ENCODE results near the gene CCDC97. TPM values are rescaled to one million over a fixed set of nuclear protein-coding genes. Genes with fewer than 3 reads are reported as not detected.
A peak's percentile ranks its signal among the peaks of the same experiment; 100 is the strongest.

The CCDC97 gene
- total and polyA plus RNA-seq, 4 donors = 13.2 to 39.9 (median 20.9) TPM

DNA sequence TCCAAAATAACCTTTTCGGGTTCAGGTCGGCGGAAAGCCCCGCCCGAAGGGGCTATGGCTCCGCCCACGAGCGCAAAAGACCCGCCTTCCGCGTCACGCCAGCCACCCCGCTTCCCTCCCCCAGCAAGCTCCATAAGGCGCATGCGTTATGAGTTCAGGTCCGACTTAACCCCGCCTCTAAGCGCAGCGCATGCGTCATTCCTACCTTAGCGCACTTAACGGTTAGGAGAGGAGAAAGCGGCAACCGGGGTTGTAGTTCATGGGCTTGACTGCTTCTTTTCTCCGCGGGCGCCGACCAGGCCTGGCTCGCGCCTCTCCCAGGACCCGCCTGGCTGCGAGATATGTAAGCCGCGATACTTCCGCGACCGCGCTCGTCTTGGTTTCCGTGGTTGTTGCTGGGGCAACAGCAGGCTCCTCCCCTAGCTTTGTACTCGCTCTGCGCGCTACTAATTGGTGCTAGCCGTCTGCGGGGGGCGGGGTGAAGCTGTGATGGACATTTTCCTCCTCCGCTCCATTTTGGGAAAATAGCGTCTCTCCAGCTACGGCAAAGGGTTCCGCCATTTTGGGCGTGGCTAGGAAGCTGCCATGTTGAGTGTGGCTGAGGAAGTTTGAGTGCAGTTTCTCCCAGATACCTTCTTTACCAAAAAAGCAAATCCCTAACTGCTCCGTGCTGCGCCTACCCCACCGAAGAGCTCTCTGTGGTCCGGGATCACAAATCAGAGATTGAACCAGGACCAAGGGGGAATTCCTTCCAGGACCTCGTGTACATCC is 54.0 kb downstream of the CCDC97 start, which contains the start of gene B9D2:
Gene B9D2 (minus strand): TSS at position 397 of the 771 bp plus-strand sequence. CDS start 630 bp downstream, outside the sequence.
- H3K9me3 ChIP-seq (ENCODE audit: control insufficient read depth in 4 of 4, insufficient read depth in 3 of 4, low read length in 3 of 4) = no peaks in the 10 kb centered on the region
- peak within 1 kb of the TSS; percentile 54 for H3K4me3 ChIP-seq
- peak within 1 kb of the TSS; percentile 93 to 99 for H3K27ac ChIP-seq (ENCODE audit: low read depth in 1 of 2, low read length in 1 of 2)
- H3K36me3 ChIP-seq (ENCODE audit: control insufficient read depth in 4 of 4, insufficient read depth in 4 of 4, low read length in 4 of 4) = no peaks in the 10 kb centered on the region
- DNase-seq (peak; percentile 98 to 99 (median 99)), ATAC-seq (ENCODE audit: insufficient read depth, low FRiP score) (peak; percentile 93)
- H3K4me1 ChIP-seq (ENCODE audit: control insufficient read depth in 5 of 5, insufficient read depth in 5 of 5, low read length in 5 of 5) = peaks cover 0 to 13% (median 6%) of the 10 kb centered on the region in 5 donors
- TF ChIP-seq, protein P1, sequence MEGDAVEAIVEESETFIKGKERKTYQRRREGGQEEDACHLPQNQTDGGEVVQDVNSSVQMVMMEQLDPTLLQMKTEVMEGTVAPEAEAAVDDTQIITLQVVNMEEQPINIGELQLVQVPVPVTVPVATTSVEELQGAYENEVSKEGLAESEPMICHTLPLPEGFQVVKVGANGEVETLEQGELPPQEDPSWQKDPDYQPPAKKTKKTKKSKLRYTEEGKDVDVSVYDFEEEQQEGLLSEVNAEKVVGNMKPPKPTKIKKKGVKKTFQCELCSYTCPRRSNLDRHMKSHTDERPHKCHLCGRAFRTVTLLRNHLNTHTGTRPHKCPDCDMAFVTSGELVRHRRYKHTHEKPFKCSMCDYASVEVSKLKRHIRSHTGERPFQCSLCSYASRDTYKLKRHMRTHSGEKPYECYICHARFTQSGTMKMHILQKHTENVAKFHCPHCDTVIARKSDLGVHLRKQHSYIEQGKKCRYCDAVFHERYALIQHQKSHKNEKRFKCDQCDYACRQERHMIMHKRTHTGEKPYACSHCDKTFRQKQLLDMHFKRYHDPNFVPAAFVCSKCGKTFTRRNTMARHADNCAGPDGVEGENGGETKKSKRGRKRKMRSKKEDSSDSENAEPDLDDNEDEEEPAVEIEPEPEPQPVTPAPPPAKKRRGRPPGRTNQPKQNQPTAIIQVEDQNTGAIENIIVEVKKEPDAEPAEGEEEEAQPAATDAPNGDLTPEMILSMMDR (IDR thresholded peaks at IDR 0.05; ENCODE audit: control extremely low read depth, extremely low read depth) = no peak
- peak within 1 kb of the TSS; percentile 95 to 97 for H3K9ac ChIP-seq (ENCODE audit: insufficient read depth in 1 of 2, low read length in 2 of 2)
- H3K27me3 ChIP-seq (ENCODE audit: control insufficient read depth in 3 of 3, insufficient read depth in 3 of 3, low read length in 2 of 3) = no peaks in the 10 kb centered on the region
- 0% methylated on average over 56 of the region's 56 CpGs for WGBS, 2 donors

DNA sequence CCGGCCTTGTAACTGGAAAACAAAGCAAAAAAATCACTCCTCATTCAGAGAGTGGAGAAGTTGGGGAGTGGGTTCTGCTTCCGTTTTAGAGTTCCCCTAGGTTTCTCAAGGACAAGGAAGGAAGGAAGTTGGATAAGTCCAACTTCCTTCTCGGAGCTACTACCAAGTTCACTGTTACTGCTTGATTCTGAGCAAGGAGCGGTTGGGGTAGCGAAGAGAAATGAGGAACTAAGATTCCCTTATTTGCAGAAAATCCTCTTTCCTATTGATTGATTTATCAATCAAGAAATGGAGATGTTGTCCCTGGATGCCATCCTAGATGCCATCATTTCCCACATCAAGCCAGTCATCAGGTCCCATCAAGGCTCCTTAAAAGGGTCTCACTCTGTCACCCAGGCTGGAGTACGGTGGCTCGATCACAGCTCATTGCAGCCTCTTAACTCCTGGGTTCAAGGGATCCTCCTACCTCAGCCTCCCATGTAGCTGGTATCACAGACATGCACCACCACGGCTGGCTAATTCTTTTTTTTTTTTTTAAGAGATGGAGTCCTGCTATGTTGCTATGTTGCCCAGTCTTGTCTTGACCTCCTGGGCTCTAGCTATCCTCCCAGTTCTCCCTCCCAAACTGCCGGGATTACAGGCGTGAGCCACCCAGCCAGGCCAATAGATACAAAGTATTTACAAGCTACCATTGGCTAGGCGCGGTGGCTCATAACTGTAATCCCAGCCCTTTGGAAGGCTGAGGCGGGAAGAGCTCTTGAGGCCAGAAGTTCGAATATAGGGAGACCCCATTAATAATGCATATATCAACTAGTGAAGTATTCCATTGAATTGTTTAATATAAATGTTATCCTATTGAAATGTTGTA is 54.8 kb downstream of the CCDC97 start:
- DNase-seq (no peak), ATAC-seq (ENCODE audit: insufficient read depth, low FRiP score) (no peak)
- Histone ChIP-seq H3K4me3 (peak overlapping the region; percentile 32), H3K36me3 (ENCODE audit: control insufficient read depth in 4 of 4, insufficient read depth in 4 of 4, low read length in 4 of 4) (no peaks in the 10 kb centered on the region), H3K27ac (ENCODE audit: low read depth in 1 of 2, low read length in 1 of 2) (peak overlapping the region; percentile 93 to 99), H3K4me1 (ENCODE audit: control insufficient read depth in 5 of 5, insufficient read depth in 5 of 5, low read length in 5 of 5) (peaks cover 0 to 13% (median 6%) of the 10 kb centered on the region in 5 donors), H3K27me3 (ENCODE audit: control insufficient read depth in 3 of 3, insufficient read depth in 3 of 3, low read length in 2 of 3) (no peaks in the 10 kb centered on the region), H3K9ac (ENCODE audit: insufficient read depth in 1 of 2, low read length in 2 of 2) (peak overlapping the region; percentile 95 to 97), H3K9me3 (ENCODE audit: control insufficient read depth in 4 of 4, insufficient read depth in 3 of 4, low read length in 3 of 4) (no peaks in the 10 kb centered on the region)
- TF ChIP-seq, protein P1 (IDR thresholded peaks at IDR 0.05; ENCODE audit: control extremely low read depth, extremely low read depth) = no peak
- 63 to 69% methylated on average over 14 of the region's 14 CpGs for WGBS, 2 donors

DNA sequence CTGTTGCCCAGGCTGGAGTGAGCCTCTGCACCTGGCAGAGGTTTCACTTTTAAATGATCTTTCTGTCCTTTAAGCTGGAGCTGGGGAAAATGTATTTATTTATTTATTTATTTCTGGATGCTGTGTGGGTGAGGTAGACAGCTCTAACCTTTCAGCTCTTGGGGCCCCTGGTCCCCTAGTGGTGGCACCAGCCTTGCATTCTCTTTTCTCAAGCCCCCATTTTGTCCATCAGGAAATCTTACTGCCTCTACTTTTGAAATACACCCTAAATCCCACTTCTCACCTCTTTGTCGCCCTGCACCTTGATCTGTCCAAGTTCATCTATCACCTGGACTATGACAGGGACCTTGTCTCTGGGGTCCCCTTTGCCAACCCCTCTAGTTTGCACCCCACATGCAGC is 56.1 kb downstream of the CCDC97 start:
- DNase-seq = no peak
- WGBS, 2 donors = 96 to 98% methylated on average over 1 of the region's 1 CpG
- Histone ChIP-seq H3K4me3 (no peak overlapping the region), H3K27ac (ENCODE audit: low read depth in 1 of 2, low read length in 1 of 2) (no peak overlapping the region), H3K27me3 (ENCODE audit: control insufficient read depth in 3 of 3, insufficient read depth in 3 of 3, low read length in 2 of 3) (no peaks in the 10 kb centered on the region), H3K4me1 (ENCODE audit: control insufficient read depth in 5 of 5, insufficient read depth in 5 of 5, low read length in 5 of 5) (peaks cover 0 to 13% (median 6%) of the 10 kb centered on the region in 5 donors), H3K36me3 (ENCODE audit: control insufficient read depth in 4 of 4, insufficient read depth in 4 of 4, low read length in 4 of 4) (no peaks in the 10 kb centered on the region), H3K9ac (ENCODE audit: insufficient read depth in 1 of 2, low read length in 2 of 2) (no peak overlapping the region), H3K9me3 (ENCODE audit: control insufficient read depth in 4 of 4, insufficient read depth in 3 of 4, low read length in 3 of 4) (no peaks in the 10 kb centered on the region)
- ATAC-seq (ENCODE audit: insufficient read depth, low FRiP score) = no peak
- TF ChIP-seq, protein P1 (IDR thresholded peaks at IDR 0.05; ENCODE audit: control extremely low read depth, extremely low read depth) = no peak

All from lung (tissue), 12 donors.